ENCODE measurements around the gene ALG2. TPM values are rescaled to one million over a fixed set of nuclear protein-coding genes. Genes with fewer than 3 reads are reported as not detected.

The ALG2 gene, protein sequence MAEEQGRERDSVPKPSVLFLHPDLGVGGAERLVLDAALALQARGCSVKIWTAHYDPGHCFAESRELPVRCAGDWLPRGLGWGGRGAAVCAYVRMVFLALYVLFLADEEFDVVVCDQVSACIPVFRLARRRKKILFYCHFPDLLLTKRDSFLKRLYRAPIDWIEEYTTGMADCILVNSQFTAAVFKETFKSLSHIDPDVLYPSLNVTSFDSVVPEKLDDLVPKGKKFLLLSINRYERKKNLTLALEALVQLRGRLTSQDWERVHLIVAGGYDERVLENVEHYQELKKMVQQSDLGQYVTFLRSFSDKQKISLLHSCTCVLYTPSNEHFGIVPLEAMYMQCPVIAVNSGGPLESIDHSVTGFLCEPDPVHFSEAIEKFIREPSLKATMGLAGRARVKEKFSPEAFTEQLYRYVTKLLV
- total RNA-seq (2014; rRNA removed; shearing (Covaris generic)) = 67.8 and 68.5 TPM in 2 replicates
- 20.7 and 34.7 TPM in 2 replicates for polyA plus RNA-seq (2014; cell fraction: nucleus; rRNA removed)

DNA sequence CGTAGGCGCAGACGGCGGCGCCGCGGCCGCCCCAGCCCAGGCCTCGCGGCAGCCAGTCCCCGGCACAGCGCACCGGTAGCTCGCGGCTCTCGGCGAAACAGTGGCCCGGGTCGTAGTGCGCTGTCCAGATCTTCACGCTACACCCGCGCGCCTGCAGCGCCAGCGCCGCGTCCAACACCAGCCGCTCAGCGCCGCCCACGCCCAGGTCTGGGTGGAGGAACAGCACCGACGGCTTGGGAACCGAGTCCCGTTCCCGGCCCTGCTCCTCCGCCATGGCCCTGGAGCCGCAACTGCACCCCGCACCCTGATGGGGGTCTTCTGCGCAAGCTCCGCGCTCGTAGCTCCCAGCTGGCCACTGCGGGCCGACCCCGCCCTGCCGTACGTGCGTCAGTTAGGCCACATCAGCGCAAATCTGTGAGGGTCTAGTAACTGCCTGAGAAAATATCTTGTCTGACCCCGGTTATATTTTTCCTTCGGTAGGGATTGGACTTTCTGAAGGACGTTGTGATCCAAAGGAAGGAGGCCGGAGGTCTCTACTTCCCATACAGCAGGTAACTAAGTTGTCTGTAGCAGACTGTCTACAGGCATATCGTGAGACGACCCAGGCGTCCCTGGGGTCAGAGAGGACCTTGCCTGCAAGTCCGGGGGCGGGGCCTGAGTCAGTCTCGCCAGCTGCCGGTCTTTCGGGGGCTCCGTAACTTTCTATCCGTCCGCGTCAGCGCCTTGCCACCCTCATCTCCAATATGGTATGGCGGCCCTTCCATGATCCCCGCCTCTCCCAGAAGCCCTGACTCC lies at the start of gene ALG2, which contains the start of gene SEC61B:
Gene ALG2, minus strand, starts transcription at position 322 of the 795 bp plus-strand sequence. Its CDS starts 48 bp downstream, at position 274.
Gene SEC61B, plus strand, starts transcription at position 662 of the 795 bp plus-strand sequence. Its CDS starts 82 bp downstream, at position 744.
- DNase-seq (ENCODE audit: extremely low read depth, low read depth) = peak; percentile 92

DNA sequence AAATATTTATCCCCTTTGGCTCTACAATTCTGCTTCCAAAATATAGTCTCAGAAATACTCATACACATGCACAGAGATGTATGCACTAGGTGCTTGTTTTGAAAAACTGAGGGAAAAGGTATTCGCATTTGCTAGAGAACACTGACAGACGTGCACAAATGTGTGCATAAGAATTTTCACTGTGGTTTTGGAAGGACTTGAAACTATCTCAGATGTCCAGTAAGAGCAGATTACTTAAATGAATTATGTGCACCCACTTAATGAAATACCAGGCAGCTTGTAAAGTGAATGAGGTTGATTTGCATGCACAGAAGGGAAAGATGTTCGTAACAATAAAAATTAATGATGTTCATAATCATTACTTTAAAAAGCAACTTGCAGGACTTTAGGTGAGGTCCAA lies 48.7 kb upstream of the ALG2 start:
- no peak for DNase-seq (ENCODE audit: extremely low read depth, low read depth)

DNA sequence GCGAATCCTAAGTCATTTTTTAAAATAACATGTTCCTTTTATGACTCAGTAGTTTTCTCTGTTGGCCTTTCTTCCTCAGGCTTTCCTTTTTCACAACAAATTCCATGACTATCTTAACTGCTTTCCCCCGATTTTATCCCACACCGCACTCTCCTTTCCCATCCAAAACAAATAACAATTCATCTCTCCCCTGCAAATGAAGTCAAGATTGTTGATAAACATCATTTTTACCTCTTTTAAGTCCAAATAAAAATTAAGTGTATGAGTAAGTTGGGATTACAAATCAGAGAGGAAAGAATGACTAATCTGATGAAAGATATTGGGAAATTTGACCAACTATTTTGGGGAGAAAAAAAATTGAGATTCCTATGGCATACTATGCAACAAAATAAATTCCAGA lies 47.7 kb upstream of the ALG2 start:
- DNase-seq (ENCODE audit: extremely low read depth, low read depth) = no peak

DNA sequence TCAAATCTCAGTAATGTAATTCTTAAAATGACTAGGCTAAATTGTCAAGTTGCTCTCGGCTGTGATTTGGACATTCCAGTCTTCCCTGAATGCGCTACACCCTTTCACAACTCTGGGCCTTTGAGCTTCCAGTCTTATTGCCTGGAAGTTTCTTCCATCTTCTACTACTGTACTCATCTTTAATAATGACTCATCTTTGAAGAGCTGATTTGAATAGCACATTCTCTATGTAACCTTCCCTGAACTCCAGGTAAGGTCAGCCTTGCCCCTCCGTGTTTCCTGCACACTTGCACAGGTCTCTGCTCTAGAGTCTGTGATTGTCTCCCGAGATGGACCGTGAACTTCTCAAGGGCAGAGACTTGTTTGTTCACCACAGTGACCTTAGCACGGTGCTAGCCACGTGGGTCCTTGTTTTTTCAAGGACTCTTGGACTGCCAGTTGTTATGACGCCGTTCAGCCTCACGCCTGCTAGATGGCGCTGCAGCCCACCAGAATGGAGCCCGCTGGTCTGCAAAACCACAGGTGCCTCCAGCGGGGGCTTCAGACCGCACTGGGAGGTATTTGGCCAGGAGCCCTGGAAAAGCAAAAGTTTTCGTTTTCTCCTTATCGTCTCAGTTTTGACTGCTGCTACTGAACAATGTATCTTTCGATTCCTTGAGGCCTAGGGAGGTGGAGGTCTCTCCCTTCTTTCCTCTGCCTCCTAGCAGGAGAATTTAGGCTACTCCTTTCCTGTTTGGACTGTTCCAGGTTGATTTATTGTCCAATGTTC lies 44.7 kb upstream of the ALG2 start:
- DNase-seq (ENCODE audit: extremely low read depth, low read depth) = peak; percentile 60

DNA sequence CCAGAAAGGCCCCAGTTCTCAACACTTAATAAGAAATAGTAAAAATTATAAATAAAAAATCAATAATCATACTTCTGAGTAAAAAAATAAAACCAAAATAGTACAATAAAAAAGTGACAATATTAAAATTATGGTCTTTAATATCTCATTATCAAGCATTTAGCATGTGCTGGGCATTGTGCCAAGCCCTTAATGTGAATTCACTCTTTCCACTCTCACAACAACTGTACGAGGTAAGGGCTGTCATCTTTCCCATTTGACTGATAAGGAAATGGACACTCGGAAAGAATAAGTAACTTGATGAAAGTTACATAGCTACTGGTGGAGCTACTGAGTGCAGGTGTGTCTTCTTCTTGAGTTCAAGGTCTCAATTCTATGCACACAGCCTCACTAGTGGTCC lies 43.9 kb upstream of the ALG2 start:
- no peak for DNase-seq (ENCODE audit: extremely low read depth, low read depth)

DNA sequence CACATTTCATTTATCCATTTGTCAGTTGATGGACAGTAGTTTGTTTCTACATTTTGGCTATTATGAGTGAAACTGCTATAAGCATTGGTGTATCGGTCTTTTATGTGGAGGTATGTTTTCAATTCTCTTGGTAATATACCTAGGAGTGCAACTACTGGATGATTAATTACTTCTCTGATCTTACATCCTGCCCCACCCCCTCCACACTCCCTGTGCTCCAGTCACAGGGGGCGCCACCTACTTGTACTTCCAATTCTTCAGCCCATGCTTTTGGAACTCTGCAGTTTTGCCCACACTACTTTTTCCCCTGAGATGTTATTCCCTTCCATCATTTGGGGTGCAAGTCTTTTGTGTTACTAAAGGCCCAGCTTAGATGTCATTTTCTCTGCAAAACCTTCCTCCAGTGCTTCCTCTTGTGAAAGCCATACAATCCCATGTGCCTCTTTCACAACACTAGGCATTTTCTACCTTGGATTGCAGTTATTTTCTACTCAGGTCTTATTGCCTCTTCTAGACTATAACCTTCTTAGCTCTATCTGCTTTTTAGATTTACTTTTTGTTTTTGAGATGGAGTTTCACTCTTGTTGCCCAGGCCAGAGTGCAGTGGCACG lies 42.4 kb upstream of the ALG2 start:
- DNase-seq (ENCODE audit: extremely low read depth, low read depth) = no peak

DNA sequence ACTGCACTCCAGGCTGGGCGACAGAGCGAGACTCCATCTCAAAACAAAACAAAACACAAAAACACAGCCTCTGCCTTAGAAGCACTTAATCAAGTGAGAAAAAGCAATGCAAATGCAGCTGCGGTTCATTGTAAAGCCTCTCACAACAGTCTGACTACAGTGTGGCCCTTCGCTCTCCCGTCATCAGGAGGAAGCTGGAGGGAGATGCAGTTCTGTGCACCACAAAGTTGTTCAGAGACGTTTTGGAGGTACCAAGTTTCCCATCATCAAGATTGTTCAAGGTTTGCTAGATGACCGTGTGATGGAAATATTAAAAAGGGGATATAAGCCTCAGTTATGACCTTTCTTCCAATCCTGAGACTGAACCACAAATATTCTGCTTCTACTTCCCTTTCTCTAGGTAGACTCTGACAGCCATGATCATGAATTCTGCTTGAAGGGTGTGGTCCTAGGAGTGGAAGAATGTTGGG lies 41.2 kb upstream of the ALG2 start:
- no peak for DNase-seq (ENCODE audit: extremely low read depth, low read depth)

DNA sequence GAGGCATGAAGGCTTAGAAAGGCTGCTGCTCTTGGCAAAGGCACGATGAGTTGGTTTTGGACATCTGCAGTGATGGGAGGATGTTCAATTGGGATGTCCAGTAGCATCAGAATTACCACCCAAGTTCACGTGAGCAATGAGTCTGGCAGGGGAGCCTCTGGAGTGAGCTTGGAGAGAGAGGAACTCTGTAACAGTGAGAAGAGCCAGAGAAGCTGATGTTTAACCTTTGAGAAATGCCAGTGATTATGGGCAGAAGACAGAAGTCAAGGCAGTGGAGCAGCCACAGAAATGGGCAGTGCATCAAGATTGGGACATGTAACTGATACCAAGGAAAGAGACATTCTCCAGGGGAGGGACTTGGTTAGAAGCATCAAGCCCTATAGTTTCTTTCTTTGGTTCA lies 40.2 kb upstream of the ALG2 start:
- DNase-seq (ENCODE audit: extremely low read depth, low read depth) = no peak

DNA sequence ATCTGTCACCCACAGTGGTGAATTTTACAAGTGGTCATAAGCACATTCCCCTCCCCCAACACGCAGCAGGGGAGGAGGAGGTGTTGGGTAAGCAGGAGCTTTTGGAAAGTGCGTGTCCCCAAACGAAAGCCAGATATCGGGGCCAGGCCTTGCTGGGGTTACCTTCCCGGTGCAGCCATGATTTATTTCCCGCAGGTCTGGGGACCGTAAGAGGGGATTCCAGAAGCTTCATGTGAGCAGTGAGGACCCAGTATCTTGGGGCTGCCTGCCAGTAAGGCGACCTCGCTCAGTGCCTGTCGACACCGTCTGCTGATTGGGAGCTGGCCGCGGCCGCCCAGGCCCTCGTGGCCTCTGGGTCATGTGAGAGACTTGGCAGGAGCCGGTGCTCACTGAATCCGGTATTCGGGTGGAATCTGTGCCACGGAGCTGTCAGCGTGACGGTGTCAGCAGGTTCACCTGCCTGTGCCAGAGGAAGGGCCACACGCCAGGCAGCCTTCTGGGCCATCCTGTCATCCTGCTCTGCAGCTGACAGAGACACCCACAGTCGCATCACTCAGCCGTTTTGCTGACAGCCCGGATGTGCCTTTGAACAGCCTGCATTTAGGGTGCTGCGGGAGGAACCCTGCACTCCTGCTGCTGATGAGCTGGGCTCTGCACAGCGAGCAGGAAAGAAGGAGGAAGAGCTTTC lies 37.6 kb upstream of the ALG2 start:
- DNase-seq (ENCODE audit: extremely low read depth, low read depth) = no peak

DNA sequence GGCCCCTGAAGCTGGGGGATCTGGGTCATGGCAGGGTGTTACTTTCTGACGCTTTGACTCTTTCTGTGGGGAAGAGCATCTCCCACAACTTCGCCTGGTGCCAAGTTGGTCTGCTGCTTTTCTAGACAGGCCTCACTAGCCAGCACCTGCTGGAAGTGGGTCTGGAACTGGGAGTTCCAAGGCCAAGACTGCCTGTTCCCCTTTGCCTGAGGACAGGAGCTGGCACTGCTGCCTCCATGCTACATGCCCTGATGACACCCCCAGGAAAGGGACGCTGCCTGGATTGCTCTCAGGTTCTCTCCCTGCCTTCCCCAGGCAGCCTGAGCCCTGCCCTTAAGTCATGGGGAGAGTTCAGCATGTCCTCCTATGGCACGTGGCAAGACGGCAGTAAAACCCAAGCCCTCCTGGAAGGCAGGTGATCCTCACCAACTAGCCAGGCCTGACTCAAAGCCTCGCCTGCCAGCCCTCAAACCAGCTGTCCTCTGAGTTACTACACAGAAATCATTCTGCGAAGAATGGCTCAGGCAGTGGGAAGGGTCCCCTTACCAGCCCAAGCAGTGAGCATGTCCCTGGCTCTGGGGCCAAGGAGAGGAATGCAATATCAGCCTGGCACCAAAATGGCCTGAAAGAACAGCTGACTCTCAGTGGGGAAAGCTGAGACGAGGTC lies 36.1 kb upstream of the ALG2 start:
- DNase-seq (ENCODE audit: extremely low read depth, low read depth) = no peak

DNA sequence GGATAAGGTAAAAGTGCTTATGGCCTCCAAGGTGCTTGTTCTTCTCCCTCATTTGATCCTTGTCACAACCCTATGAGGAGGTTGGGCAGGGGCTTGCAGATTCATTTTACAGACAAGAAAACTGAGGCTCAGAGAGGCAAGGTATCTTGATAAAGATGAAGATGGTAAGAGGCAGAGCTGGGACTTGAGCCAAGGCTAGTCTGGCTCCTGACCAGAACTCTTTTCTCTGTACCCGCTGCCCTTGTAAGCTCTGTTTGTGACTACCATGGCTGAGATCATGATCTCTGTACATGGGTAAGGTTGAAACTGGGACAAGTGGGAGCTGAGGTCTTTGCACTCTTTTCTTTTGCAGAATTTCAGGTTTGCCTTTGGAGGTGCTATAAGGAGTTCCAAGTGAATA lies 33.9 kb upstream of the ALG2 start:
- DNase-seq (ENCODE audit: extremely low read depth, low read depth) = no peak

DNA sequence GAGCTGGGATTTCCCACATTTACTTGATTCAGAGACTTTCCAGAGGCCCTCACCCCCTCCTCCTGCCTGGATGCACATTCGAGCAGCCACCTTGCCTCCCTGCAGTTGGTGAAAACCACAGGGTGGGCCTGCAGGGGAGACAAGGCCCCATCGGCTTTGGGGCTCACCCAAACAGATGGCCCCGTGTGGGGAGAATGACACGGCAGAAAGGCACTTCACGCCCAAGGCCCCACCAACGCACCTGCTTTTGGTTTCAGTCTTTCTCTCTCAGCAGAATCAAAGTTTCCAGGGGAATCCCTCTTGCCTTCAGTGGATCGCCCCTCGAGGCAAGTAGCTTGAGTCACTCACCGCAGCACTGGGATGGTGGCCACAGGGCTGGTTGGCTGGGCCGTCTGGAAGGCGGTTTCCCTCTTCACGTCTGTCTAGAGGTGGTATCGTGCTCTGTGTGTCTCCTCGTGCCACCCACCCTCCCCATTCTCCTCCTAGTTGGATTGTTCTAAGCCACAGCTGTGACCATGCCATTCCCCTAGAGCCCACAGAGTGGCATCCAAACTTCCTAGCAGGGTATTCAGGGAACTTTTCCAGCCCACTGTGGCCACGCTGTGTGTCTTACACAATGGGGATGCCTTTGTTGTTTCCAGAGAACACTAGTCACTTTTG lies 32.2 kb upstream of the ALG2 start:
- DNase-seq (ENCODE audit: extremely low read depth, low read depth) = no peak

DNA sequence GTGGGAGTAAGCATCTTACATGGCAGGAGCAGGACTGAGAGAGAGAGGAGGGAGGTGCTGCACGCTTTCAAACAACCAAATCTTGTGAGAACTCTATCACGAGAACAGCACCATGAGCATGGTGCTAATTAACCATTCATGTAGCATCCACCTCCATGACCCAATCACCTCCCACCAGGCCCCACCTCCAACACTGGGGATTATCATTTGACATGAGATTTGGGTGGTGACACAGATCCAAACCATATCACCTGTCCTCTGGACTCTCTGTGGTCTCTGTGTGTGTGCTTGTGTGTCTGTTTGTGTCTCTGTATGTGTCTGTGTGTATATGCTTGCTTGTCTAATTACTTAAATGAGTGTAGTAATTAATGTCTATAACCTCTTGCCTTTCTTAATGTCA lies 31.4 kb upstream of the ALG2 start:
- no peak for DNase-seq (ENCODE audit: extremely low read depth, low read depth)

DNA sequence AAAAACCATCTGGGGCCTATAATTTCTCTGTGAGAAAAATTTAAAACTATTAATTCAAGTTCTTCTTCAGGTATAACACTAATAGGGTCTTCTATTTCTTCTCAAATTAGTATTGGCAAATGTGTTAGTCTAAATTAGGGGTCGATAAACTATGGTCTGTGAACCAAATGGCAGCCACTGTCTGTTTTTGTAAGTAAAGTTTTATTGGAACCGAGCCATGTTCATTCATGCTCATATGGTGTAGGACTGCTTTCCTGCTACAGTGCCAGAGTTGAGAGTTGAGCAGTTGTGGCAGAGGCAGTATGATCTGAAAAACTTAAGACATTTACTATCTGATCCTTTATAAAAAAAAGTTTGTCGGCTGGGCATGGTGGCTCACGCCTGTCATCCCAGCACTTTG lies 29.4 kb upstream of the ALG2 start:
- no peak for DNase-seq (ENCODE audit: extremely low read depth, low read depth)

DNA sequence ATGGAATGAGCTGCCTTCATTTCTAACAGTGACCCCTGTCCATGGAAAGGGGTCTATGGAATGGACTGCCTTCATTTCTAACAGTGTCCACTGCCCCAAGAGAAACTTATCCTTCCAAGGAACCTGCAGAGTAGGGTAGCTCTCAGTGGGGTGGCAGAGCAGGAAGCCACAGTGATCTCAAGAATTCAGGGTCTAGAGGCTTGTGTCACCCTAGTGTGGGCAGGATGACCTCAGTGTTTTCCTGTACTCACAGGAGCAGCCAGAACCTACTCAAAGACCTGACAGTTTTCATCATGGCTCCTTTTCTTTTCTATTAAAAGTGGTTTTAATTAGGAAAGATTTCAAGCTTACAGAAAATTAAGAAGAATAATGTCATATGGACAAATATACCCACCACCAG lies 27.9 kb upstream of the ALG2 start:
- no peak for DNase-seq (ENCODE audit: extremely low read depth, low read depth)

DNA sequence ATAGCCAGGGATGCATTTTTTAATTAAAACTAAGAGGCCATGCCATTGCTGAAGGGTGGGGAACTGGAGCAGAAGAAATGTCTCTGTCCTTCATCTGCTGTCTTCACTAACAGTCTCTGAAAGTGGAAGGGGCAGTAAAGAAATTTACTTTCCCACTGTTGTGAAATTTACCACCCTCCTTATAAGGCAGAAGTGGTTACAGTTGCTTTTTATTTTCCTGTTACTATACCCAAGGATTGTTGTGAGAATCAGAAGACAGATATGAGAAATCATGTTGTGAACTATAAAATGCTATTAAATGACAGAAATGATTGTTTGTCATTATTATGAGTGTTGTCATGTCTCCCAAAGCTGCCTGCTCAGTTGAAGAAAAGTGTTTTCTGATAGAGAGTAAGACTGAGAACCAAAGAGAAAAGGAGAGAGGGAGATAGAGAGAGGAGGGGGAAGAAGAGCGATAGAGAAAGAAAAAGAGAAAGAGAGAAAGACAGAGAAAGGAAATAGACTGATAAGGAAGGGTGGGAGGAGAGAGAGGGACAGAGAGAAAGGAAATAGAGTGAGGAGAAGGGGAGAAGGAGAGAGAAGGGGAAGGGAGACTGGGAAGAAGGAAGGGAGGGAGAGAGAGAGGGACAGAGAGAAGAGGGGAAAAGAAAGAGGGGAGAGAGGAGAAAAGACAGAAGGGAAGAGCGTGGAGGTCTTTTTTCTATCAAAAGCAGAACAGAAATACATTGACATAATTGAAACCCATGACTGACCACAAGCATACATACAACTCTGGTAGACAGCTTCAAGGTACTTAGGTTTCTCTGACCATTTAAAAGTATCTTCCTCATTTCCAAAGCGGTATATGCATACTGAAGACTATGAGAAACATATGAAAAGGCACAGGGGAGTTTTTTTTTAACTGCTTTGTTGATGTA lies 22.9 kb upstream of the ALG2 start:
- DNase-seq (ENCODE audit: extremely low read depth, low read depth) = no peak

DNA sequence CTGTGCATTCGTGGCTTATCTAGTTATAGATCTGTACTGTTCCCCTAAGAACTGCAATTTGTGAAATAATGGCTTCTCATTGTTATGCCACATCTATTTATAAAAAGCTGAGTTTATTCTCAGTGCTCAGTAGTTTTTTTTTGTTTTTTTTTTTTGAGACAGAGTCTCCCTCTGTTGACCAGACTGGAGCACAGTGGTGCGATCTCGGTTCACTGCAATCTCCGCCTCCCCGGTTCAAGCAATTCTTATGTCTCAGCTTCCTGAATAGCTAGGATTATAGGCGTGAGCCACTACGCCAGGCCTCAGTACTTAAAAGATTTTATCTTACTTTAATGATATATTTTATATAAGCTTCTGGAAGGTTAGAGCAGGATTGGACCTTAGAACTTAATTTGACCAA lies 19.4 kb upstream of the ALG2 start:
- no peak for DNase-seq (ENCODE audit: extremely low read depth, low read depth)

Measured in NCI-H460 (cell line).